ENCODE measurements around the gene SEC22C.

The SEC22C gene

DNA sequence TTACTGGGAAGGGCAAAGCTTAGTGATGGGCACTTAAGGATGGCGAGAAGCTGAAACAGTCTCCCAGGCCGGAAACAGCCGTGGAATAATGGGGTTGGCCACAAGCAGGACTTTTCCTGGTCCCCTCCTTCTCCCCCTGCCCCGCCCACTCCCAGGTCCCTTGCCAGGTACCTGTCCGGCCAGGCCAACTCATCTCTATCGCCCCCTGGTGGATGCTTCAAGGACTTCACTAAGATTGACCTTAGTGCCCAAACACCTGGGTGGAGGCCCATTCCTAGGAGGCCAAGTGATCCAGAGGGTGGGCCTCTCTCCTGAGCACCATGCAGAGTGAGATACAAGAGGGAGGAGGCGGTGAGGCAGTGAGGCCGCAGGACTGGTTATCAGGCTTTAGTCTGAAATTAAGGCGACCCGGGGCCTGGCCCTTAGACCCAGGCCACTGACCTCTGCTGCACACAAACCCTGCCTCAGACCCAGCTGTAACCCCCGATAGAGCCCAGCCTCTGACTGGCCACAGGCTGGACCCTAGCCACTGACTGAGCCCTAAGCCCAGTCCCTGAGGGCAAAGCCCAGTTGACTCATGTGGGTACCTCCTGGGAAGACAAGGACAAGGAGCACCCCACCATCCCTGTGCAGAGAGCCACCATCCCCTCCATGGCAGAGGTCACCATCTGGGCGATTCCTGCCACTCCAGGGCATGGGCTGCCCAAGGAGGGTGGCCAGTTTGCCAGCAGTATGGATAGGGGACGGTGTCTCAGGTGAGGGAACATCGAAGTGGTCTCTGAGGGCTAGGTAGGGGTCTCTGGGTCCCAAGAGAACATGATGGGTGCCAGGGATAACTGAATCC is 41.7 kb downstream of the SEC22C start:
- no peak overlapping the region for H3K4me3 ChIP-seq (ENCODE audit: low read depth, low read length)

- no peak overlapping the region for H3K4me3 ChIP-seq (ENCODE audit: low read depth, low read length)
Measured at GRCh38 chr3:42537350-42537749, 44.4 kb downstream of the SEC22C start.

- no peak overlapping the region for H3K4me3 ChIP-seq (ENCODE audit: low read depth, low read length)
Measured at GRCh38 chr3:42535981-42536784, 45.6 kb downstream of the SEC22C start.

GRCh38 chr3:42533161-42533897 is 48.4 kb downstream of the SEC22C start:
- H3K4me3 ChIP-seq (ENCODE audit: low read depth, low read length), result no peak overlapping the region

DNA sequence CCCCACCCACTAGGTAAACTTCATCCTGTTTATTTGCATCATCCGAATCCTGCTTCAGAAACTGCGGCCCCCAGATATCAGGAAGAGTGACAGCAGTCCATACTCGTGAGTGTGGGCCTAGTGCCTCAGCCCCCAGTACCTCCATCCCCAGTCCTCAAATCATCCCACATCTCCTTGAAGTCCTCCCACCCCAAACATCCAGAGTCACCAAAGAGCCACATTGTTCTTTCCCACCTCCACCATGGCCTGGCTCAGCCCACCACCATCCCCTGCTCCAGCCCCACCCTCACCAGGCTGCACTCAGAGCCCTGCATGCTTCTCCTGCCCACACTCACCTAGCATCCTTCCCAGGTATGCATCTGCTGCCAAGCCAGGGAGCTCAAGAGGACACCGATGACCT is 49.5 kb downstream of the SEC22C start:
- no peak overlapping the region for H3K4me3 ChIP-seq (ENCODE audit: low read depth, low read length)

- no peak overlapping the region for H3K4me3 ChIP-seq (ENCODE audit: low read depth, low read length)
Measured at GRCh38 chr3:42531470-42531869, 50.3 kb downstream of the SEC22C start.

DNA sequence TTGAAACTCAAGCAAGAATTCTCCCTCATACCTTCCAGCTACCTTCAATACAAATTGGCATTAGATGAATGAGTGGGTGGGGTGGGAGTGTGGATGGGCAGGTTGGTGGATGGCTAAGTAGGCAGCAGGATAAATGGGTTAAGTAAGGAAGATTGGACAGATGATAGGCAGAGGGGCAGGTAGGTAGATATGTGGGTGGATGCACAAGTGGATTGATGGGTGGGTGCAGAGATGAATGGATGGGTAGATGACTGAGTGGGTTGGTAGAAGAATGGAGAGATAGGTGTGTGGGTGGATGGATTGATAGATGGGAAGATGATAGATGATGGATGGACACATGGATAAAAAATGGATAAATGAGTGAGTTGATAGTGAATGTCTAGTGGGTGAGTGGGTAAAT is 51.7 kb downstream of the SEC22C start:
- H3K4me3 ChIP-seq (ENCODE audit: low read depth, low read length), result no peak overlapping the region

DNA sequence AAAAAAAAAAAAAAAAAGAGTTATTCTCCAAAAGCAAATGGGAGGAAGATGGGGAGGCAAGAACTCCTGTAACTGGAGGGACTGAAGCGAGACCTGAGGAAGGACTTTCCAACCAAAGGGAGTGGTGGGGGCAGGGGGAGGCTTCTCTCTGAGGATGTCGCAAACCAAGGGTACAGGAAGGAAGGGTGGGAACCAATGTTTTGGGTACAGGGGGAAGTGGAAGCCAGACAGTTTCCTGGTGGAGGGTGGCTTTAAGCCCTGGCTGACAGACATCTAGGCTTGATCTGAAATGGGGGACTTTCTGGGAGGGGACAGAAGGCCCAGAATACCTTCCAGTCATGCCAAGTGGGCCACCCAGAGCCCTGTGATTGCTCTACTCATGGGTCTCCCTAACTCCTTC is 52.3 kb downstream of the SEC22C start:
- no peak overlapping the region for H3K4me3 ChIP-seq (ENCODE audit: low read depth, low read length)

- H3K4me3 ChIP-seq (ENCODE audit: low read depth, low read length), result no peak overlapping the region
Measured at GRCh38 chr3:42527368-42527917, 54.3 kb downstream of the SEC22C start.

- no peak overlapping the region for H3K4me3 ChIP-seq (ENCODE audit: low read depth, low read length)
Measured at GRCh38 chr3:42526616-42527367, 55.0 kb downstream of the SEC22C start.

DNA sequence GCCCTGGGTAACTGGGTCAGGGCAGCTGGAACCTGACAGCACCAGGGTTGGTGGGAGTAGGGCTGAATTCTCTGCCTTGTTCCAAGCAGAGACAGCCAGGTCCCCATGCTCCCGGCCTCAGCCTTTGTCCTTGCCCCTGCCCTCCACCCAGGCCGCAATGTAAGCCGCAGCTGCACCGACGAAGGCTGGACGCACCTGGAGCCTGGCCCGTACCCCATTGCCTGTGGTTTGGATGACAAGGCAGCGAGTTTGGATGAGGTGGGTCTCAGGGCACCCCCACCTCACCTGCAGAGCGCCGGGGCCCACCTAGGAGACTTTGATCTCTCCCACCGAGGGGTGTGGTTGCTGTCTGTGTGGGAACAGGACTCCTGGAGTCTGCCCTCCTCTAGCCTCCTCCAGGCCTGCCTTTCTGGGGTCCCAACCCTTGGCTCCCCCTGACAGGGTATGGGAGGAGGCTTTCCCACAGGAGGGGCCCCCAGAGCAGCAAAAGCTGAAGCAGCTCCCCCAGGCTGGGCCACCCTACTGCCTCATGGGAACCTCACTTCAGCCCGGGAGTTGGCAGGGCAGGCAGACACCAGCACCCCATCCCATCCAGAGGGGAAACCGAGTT is 55.9 kb downstream of the SEC22C start:
- H3K4me3 ChIP-seq (ENCODE audit: low read depth, low read length), result no peak overlapping the region

DNA sequence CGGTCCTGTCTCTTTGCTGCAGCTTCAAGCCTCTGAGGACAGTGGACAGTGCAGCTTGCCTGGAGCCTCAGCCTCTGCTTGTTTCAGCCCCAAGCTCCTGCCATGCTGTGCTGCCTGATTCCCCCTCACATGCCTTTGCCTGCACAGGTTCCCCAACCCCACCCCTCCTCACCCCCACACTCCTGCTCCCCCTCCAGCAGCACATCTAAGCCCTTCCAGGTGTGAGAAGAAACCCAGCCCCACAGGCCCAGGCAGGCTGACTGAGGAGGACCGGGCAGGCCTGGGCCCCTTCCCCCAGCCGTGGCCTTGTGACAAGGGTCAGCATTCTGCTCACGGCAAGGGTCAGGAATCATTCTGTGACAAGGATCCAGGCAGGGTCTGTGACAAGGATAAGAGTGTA is 56.6 kb downstream of the SEC22C start:
- H3K4me3 ChIP-seq (ENCODE audit: low read depth, low read length), result no peak overlapping the region

- H3K4me3 ChIP-seq (ENCODE audit: low read depth, low read length), result no peak overlapping the region
Measured at GRCh38 chr3:42524751-42525150, 57.0 kb downstream of the SEC22C start.

DNA sequence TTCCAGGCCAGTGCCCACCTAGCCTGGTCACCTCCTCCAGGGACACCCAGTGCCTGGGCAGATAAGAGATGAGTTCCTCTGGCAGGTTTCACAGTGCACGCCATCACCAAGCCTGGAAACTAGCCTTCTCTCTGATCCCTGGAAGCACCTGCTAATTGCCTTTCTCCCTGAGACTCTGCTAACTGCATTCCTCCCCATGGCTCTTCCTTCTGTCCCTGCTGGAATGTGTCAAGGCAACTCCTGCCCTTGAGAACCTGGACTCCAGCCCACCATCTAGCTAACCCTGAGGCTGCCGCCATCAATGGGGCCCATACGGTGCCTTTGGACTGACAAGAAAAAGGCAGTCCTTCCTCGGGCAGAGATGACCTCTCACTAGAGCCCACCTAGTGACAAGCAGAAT is 60.9 kb downstream of the SEC22C start:
- no peak overlapping the region for H3K4me3 ChIP-seq (ENCODE audit: low read depth, low read length)

DNA sequence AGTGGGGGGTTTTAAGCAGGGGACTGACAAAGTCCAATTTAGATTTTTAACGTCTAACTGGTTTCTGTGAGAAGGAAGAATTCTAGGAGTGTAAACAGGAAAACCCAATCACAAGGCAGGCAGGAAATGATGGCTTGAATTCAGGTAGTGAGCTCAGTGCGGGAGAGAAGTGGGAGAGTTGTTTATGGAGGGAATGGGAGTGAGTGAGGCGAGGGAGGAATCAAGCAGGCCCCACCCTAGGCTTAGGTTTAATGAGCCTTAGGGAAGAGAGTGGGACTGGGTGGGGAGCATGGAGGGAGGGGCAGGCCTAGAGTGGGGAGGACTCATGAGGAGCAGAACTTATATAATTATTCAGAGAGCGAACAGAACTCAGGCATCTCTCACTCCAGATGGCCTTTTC is 61.4 kb downstream of the SEC22C start:
- no peak overlapping the region for H3K4me3 ChIP-seq (ENCODE audit: low read depth, low read length)

- no peak overlapping the region for H3K4me3 ChIP-seq (ENCODE audit: low read depth, low read length)
Measured at GRCh38 chr3:42519568-42519962, 62.2 kb downstream of the SEC22C start.

DNA sequence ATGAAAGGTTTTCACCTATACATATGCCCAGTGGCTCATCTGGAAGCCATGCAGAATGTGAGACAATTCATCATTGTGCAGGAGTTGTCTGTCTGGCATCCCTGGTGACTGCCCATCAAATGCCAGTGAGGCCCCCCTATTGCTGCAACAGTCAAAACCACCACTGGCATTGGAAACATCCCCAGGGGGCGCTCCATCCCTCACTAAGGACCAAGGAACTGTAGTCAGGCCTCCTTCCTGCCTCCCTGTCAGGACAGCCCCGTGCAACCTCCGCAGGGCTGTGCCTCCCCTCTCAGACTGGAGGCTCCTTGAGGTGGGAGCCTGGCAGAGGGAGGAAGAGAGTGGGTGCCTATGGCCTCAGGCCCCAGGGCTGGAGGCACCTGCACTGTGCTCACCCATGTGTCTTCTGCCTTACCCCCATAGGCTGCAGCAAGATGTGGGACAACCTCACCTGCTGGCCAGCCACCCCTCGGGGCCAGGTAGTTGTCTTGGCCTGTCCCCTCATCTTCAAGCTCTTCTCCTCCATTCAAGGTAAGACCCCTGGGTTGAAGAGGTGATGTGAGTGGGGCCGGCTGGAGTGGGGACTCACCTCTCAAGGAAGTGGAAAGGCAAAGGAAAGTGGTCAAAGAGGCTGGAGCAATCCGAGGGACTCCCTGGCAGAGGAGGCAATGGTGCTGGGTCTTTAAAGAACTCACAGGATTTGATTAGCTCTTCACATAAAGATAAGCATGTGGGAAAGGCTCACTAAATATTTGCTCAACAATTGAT is 62.8 kb downstream of the SEC22C start:
- no peak overlapping the region for H3K4me3 ChIP-seq (ENCODE audit: low read depth, low read length)

DNA sequence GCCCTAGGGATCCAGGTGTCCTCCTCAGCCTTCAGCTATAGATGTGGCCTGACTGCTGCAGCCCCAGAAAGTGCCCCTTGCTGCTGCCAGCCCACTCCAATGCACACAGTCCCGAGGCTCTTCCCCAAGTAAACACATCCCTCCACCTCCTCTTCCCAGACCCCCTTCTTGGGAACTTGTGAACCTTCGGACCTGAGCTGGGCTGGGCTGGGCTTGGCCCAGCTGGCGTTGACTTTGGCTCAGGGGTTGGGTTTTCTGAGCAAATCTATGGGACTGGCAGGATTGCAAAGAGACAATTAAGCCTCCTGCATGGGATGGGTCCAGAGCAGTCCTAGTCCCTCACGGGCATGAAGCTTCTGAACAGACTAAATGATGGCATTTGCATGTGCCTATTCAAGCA is 64.7 kb downstream of the SEC22C start:
- no peak overlapping the region for H3K4me3 ChIP-seq (ENCODE audit: low read depth, low read length)

- no peak overlapping the region for H3K4me3 ChIP-seq (ENCODE audit: low read depth, low read length)
Measured at GRCh38 chr3:42516443-42516842, 65.3 kb downstream of the SEC22C start.

Data from iPS-11a (cell line).